HG02610 (cell line): ENCODE results near the gene RALGAPA1.

ENCODE experiments used
- ATAC-seq: cut with Tn5 transposase; IDR thresholded peaks from one replicate; pipeline ENCODE4 v1.9.1; 2021; ENCODE audit warnings: mild to moderate bottlenecking, moderate library complexity; ENCODE audit not compliant: unreplicated experiment

The RALGAPA1 gene

GRCh38 chr14:35704793-35705493 lies 104.2 kb downstream of the RALGAPA1 start:
- ATAC-seq, result no peak

- ATAC-seq, result no peak
These were observed 107.6 kb downstream of the RALGAPA1 start for GRCh38 chr14:35701531-35701930.

- ATAC-seq, result no peak
These were observed 109.2 kb downstream of the RALGAPA1 start for GRCh38 chr14:35699791-35700444.

- ATAC-seq, result no peak
These were observed 112.5 kb downstream of the RALGAPA1 start for GRCh38 chr14:35696575-35696974.

GRCh38 chr14:35696119-35696518 lies 113.0 kb downstream of the RALGAPA1 start:
- no peak for ATAC-seq

GRCh38 chr14:35695647-35696046 lies 113.4 kb downstream of the RALGAPA1 start:
- ATAC-seq, result no peak

- no peak for ATAC-seq
These were observed 114.0 kb downstream of the RALGAPA1 start for GRCh38 chr14:35695072-35695471.

- peak; percentile 47 for ATAC-seq
These were observed 120.1 kb downstream of the RALGAPA1 start for GRCh38 chr14:35689000-35689460.

GRCh38 chr14:35688126-35688826 lies 120.8 kb downstream of the RALGAPA1 start:
- ATAC-seq, result no peak

GRCh38 chr14:35687335-35687939 lies 121.7 kb downstream of the RALGAPA1 start:
- peak; percentile 52 for ATAC-seq

GRCh38 chr14:35683688-35684087 lies 125.4 kb downstream of the RALGAPA1 start:
- ATAC-seq, result peak; percentile 82

- no peak for ATAC-seq
These were observed 126.3 kb downstream of the RALGAPA1 start for GRCh38 chr14:35682802-35683201.

GRCh38 chr14:35678403-35679028 lies 130.6 kb downstream of the RALGAPA1 start:
- no peak for ATAC-seq

- no peak for ATAC-seq
These were observed 139.3 kb downstream of the RALGAPA1 start for GRCh38 chr14:35669782-35670181.

- no peak for ATAC-seq
These were observed 142.6 kb downstream of the RALGAPA1 start for GRCh38 chr14:35666429-35667043.

- ATAC-seq, result no peak
These were observed 147.2 kb downstream of the RALGAPA1 start for GRCh38 chr14:35661875-35662274.

- no peak for ATAC-seq
These were observed 156.1 kb downstream of the RALGAPA1 start for GRCh38 chr14:35653045-35653444.

GRCh38 chr14:35643513-35643912 lies 165.6 kb downstream of the RALGAPA1 start:
- ATAC-seq, result no peak

GRCh38 chr14:35637851-35638250 lies 171.2 kb downstream of the RALGAPA1 start:
- ATAC-seq, result no peak

- ATAC-seq, result no peak
These were observed 171.8 kb downstream of the RALGAPA1 start for GRCh38 chr14:35637269-35637668.
